GM19468 (cell line): ENCODE data around the gene TARBP1.

ENCODE experiments used
- ATAC-seq: cut with Tn5 transposase; IDR thresholded peaks from one replicate; pipeline ENCODE4 v1.9.1; 2021; ENCODE audit warnings: mild to moderate bottlenecking, moderate library complexity, moderate number of reproducible peaks; ENCODE audit not compliant: unreplicated experiment; ENCODE audit errors: extremely low read depth

Gene TARBP1

DNA sequence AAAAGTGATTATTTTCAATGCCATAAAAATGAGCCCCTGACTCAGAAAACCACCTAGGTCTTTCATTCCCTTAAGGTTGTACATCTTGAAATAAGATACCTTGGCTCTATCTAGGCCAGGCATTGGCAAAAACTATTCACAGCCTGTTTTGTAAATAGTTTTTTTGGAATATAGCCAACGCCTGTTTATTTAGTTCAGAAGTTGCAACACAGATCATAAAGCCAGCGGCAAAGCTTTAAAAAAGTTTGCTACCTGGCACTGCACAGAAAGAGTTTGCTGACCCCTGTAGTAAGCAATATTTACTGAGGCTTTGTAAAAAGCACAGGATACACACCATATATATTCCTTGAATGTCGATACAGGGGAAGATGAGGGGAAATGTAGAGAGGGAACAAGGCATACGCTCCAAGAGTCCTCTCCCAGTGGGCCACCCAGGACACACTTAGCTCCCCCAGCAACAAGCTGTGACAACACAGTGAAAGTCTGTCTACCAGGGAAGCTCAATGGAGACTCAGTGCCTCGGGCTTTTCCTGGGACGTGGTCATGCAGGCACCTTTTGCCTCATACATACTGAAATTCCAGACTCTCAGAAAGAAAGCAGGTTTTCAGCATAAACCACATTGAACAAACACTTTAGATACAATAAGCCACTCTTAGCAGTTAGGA, 20.5 kb downstream of the TARBP1 start:
- ATAC-seq, result no peak

DNA sequence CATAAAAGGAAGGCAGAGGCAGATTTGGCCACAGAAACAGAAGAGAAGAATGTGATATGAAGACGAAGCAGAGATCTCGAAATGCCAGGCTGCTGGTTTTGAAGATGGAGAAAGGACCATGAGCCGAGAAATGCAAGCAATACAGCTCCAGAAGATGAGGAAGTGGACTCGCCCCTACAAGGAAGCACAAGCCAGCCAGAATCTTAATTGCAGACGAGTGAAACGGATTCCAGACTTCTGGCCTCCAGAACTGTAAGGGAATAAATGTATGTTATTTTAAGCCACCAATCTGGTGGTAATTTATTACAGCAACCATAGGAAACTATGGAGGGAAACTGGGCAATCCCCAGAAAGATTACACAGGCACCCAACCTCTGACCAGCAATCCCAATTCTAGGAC, 24.1 kb downstream of the TARBP1 start:
- no peak for ATAC-seq

DNA sequence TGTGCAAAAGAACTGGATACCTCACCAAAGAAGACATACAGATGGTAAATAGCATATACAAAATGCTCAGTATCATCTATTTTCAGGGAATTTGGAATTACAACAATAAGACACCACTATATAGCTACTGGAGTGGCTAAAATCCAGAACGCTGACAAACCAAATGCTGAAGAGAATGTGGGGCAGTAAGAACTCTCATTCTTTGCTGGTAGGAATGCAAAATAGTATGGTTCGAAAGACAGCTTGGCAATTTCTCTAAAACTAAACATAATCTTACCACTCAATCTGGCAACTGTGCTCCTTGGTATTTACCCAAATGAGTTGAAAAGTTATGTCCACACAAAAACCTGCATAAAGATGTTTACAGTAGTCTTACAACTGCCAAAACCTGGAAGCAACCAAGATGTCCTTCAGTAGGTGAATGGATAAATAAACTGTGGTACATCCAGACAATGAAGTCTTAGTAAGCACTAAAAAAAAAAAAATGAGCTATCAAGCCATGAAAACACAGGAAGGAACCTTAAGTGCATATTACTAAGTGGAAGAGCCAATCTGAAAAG, 26.5 kb downstream of the TARBP1 start:
- no peak for ATAC-seq

DNA sequence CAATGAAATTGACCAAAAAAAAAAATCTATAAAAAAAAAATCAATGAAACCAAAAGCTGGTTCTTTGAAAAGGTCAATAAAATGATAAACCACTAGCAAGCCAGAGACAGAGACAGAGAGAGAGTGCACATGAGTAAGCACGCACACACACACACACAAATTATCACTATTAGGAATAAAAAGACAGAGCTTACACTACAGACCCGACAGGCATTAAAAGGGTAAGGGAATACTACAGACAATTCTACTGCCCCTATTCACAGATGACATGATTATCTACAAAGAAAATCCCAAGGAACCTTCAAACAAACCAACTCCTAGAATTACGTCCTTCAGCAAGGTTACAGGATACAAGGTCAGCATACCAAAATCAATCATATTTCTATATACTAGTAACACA, 38.6 kb downstream of the TARBP1 start:
- ATAC-seq, result no peak

DNA sequence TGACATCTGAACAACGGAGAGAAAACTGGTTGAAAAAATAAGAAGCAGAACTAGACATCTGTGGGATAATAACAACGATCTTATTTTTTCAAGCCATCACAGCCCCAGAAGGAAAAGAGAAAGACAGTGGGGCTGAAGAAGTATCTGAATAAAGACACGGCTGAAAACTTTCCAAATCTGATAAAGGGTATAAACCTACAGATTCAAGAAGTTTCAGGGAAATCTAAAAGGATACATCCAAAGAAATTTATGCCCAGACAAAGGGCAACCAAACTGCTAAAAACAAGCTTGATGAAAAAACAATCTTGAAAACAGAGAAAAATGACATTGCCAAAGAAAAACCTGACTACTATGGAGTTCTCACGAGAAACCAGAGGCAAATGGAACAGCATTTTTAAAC, 40.4 kb downstream of the TARBP1 start:
- ATAC-seq, result no peak

DNA sequence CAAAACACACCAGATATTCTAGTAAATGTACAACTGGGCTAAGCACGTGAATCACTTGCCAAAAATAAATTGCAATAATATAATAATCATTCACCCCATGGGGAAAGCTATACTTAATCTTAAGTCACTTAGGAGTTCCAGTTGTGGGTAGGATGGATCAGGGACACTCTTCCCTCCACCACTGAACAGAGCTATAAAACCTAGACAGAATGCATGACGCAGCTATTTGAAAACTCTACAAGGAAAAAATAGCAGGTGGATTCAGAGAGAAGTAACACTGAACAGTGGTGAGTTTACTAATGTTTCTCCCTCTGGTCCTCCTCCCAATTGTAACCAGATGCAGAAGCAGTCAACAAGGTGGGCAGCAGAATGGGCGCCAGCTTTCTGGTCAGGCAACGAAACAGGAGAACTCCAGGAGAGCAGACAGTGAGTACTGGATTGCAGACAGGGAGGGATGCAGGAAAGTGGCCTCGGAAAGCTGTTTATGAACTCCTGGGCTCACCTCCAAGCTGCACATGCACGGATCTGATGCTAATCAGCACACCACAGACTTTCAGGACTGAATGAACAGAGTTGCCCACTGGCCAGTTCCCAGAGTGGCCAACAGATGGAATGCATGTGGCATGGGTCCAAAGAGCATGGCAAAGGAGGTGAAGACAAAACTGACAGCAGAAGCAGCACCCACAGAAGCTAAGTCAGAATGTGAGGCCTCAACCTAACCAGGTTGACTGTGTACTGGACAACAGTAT, 41.4 kb downstream of the TARBP1 start:
- ATAC-seq, result no peak

DNA sequence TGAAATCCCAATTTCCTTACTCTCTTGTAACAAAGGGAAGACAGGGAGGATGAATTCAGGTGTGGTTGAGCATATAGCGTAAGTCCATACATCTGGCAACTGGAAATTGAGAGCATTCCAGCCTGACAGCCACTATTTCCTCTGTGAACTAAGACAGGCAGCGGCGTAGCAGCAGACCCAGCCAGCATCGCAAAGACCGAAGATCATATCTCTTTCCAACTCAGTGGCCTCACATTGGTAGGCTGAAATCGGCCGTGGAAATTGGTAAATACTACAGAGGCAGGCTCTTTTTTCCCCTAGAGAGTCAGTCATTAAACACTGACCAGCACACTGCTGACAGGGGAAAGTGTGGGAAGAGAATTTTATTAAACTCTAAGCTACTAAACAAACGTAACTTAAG, 43.4 kb downstream of the TARBP1 start:
- ATAC-seq, result no peak

DNA sequence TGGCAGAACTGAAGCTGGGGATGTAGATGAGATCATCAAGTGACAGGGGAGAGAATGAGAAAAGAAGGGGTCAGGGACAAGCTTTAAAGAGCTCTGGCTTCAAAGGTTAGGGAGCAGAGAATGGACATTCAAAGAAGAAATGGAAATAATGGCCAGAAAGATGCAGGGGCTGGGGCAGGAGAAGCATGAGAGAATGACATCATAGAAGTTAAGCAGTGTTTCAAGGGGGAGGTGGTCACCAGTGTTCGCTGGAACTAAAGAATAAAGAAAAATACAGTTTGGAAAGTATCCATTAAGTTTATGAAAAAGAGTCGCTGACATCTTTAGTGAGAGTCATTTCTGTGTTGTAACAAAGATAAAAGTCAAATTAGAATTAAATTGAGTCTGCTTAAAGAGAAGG, 44.3 kb downstream of the TARBP1 start:
- ATAC-seq, result no peak

DNA sequence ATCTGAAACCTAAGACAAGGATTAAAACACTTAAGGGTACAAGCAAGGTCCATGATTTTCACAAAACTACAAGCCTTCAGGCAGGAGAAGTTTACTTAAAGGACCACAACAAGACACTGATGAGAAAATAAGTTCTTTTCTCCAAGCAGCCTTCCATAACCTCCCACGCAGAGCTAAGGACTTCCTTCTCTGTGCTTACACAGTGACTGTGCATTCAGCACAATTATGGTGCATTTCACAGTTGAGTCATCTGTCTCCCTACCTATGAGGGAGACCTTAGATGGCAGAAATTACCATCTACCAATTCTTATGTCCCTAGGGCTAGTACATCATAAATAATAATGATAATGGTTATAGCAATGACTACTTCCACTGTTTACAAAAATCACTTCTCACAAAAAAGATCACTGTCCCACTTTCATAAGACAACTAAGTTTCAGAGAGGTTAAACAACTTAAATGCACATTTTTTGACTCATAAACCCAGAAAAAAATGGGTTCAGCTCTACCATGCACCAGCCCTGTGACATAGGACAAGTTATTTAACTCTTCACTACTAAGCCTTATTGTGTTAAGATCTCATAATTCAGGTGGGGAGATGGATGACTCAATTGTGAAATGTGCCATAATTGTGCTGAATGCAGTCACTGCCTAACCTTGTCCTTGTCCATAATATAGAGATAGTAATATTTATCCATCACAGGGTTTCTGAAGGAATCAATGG, 45.3 kb downstream of the TARBP1 start:
- ATAC-seq, result no peak

DNA sequence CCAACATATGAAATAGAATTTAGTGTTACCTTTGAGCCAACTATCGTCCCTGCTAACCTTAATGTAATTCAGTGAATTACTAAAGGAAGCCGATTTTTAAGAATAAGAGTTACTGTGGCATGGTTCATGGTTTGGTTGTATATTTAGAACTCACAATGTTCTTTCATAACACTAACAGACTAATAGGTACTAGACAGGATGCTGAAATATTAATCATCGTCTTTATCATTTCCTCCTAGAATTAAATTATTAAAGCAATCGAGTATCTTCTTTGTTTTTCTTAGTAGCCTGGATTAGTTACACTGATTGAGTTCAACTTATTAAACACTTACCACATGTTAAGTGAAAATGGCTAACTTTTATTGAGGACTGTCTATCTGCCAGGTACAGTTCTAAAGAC, 47.7 kb downstream of the TARBP1 start:
- ATAC-seq, result no peak

DNA sequence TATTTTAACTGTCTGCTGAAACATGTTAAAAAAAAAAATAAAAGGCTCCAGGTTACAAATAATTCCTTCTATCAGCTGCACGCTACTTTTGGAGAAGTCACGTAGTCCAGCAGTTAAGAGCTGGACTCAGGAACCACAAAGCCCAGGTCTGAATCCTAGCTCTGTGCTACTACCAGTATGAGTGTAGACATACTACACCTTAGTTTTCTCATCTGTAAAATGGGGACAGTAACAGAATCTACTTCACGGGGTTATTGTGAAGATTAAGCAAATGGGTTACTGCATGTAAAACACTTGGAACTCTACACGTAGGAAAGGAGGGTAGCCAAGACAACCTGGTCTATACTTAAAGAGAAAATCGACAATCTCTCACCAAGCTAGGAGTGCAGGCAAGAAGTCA, 48.3 kb downstream of the TARBP1 start:
- no peak for ATAC-seq

DNA sequence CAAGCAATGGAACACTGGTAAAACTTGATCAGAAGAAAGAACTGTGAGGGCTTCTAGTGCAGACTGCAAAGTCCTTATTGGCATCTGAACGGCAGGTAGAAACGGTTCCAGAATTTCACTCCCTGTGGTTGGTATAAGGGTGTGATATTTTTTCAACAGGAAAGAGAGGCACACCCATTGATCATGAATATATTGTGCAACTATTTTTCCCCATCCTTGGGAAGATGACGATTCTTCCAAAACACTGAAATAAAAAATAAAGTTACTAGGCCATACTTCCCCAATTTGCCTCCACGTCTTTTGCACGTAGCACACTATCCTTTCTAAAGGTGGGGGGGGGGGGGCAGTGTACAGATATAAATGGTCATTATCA, 49.6 kb downstream of the TARBP1 start:
- ATAC-seq, result no peak

DNA sequence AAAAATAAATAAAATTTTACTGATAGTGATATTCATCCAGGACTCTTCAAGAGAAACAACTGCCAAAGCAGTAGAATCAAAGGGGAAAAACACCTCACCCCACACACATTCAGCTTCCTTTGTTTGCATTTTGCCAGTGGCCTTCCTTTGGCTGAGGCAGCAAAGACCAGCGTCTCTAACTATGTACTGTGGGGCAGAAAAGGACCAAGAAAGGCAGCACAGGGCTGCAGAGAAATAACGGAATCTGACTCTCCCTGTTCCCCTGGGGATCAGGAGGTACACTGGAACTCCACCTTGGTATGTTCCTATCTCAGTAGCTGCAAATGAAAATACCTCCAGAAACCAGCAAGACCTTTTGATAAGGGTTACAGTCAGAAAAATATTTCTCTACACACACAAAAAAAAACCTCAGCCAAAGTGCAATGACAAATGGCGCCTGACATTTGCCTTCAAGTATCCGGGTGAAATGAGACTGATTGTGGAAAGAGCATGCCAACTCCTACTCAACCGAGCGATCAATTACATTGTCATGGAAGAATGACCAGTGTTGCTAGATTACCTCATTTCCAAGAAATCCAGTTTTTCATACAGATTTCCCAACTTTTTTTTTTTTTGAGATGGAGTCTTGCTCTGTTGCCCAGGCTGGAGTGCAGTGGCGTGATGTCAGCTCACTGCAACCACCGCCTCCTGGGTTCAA, 50.9 kb downstream of the TARBP1 start:
- no peak for ATAC-seq

DNA sequence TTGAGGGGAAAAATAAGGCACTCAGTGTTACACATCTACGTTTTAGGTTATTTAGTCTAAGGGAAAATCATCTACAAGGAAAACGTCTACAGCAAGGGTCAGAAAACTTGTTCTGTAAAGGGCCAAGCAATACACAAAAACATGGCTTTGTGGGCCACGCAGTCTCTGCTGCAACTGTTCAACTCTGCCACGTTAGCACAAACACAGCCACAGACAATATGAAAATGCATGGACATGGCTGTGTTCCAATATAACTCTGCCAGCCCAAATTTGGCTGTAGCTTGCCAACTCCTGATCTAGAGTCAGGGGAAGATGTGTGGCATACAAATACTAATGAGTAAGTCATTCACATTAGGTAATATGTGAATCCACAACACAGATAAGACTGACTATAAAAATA, 65.0 kb downstream of the TARBP1 start:
- no peak for ATAC-seq

DNA sequence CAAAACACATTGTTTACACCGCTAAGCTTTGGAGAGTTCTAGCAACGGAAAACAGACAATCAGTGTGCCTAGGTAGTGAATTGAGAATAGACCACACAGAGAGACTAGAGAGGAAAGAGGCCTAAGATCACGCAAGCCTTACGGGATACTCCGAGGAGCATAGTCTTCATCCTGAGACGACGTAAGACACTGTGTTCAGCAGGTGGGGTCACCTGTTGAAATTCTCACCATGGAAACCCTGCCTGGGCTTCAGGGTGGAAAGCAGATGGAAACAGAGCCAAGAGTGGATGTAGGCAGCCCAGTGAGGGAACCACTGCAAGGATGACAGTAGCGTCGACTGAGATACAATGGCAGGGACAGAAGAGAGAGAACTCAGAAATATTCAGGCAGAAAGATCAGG, 65.5 kb downstream of the TARBP1 start:
- no peak for ATAC-seq

DNA sequence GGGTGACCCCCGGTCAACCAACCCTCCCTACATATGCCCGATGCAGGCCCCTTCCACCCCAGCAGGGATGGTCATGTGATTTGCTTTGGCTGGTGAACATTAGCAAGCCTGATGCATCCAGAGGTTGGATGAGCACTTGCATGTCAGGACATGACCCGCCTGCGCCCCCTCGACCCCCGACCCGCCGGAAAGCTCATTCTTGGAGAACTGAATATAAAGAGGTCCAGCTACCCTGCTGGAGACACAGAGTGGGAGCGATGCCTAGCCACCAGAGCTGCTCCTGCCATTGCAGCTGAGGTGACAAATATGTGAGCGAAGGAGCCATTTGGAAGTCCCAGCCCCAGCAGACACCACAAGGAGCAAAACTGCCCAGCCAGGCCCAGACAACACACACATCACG, 66.1 kb downstream of the TARBP1 start:
- ATAC-seq, result no peak

DNA sequence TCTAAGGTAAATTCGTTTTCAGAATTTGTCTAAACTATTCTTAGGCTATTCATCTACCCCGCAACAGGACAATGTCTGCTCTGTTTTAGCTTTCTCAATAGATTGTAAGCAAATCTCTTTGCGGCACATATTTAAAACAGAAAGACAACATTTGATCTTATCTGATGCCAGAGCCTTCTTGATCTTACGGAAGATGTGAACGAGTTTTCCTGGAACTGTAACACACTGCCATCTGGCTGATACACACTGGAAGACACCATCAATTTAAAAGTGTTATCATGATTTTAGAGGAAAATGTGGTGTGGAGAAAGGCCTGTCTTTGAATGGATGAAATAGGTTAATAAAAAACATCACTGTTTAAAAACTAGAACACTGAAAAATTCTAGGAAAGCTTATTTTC, 69.7 kb downstream of the TARBP1 start:
- no peak for ATAC-seq

DNA sequence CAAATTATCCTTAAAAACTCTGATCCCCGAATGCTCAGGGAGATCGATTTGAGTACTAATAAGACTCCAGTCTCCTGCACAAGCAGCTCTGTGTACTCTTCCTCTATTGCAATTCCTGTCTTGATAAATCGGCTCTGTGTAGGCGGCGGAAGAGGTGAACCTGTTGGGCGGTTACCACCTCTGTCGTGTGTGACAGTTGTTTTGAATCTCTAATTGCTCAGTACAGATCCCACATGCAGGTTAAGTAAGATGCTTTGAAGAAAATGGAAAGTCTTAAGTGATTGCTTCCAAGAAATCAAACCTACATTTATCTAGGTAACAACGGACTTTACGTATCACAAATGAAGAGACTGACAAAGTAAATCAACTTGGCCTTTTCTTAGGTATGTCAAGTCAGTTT, 70.2 kb downstream of the TARBP1 start:
- ATAC-seq, result no peak

DNA sequence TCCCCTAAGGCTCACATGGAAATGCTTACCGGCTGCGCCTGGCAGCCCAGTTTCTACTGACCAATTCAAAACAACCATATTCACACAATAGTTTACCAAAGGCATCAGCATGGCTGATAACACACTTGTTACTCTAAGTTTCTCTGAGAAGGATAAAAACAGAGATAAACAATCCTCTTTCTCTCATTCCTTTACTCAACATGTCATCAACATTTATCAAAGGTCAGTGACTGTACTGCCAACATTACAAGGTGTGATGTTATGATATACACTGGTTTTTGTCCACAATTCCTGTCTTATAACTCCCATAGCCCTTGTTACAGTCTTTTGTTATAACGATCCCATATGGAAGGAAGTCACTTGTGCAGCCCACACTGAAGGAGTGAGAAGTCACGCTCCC, 72.1 kb downstream of the TARBP1 start:
- no peak for ATAC-seq

DNA sequence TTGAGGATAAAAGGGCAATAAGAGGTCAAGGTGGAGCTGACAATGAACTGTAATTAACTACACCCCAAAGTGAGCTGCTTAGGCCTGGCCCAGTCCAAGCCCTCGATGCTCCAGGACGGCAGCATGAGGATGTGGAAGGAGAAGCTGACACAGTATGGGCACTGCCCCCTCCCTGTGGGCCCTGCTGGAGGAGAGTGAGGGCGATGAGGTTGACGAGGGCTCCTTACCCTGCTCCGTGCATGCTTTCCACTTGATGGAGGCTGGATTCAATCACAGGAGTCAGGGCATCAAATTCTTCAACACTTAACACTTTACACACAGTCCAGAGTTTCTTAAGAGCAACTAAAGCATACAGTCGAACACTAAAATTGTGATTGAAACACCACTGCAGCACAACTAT, 73.3 kb downstream of the TARBP1 start:
- no peak for ATAC-seq

DNA sequence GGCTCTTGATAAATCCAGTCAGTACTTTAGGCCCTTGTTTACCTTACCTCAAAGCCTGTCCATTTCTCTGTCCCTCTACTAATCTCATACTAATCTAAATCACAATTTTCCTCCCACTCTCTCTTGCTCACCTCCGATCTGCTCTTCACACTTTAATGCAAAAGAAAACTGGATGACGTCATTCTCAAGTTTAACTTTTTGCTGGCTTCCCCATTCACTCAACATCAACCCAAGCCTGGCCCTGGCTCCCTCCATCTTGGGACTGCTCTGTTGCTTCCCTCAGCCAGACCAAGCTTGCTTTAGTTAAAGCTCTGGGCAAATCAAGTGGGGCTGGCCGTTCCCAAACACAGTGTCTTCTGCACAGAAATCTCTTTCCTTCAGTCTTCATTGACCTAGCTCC, 76.0 kb downstream of the TARBP1 start:
- no peak for ATAC-seq
